Stomach (tissue), 4 donors: ENCODE measurements around the gene SYCN.

Experiments
- CTCF ChIP-seq, 7 experiments: fragments of 450-650 bp in 4 of 7; fragments of 200-600 bp in 3 of 7; sonication (generic) in 3 of 7; IDR thresholded peaks; one replicate each; pipeline ENCODE4 v1.5.1; 2016 to 2019; ENCODE audit warnings: antibody characterized with exemption in 7 of 7, control low read depth in 2 of 7, mild to moderate bottlenecking in 1 of 7
- POLR2A ChIP-seq, 4 donors: fragments of 450-650 bp; IDR thresholded peaks; one replicate each; pipeline ENCODE4 v1.6.1; 2016; ENCODE audit warnings: antibody characterized with exemption in 4 of 4, control low read depth in 2 of 4, mild to moderate bottlenecking in 1 of 4, moderate library complexity in 1 of 4
- POLR2AphosphoS5 ChIP-seq, 3 donors: sonication (generic); formaldehyde crosslinking; IDR thresholded peaks; one replicate each; pipeline ENCODE4 v1.6.1; 2016; ENCODE audit warnings: antibody characterized with exemption in 3 of 3

- TF ChIP-seq CTCF (IDR thresholded peaks at IDR 0.05) (no peak), POLR2A (IDR thresholded peaks at IDR 0.05) (no peak), POLR2AphosphoS5 (IDR thresholded peaks at IDR 0.05) (no peak)
Observed at GRCh38 chr19:39174558-39175544, 29.2 kb downstream of the SYCN start.
